Heart right ventricle (tissue), 16 donors: Measurements from ENCODE around the gene PIF1. TPM values are rescaled to one million over a fixed set of nuclear protein-coding genes. Genes with fewer than 3 reads are reported as not detected.

Experiments used
- ATAC-seq, 8 donors: fragments of 200-7000 bp; cut with Tn5 transposase; one replicate each; pipeline ENCODE4 v1.9.1; 2020; ENCODE audit warnings: mild to moderate bottlenecking in 8 of 8, moderate library complexity in 8 of 8, moderate number of reproducible peaks in 1 of 8
- DNase-seq, 2 donors: peaks; one replicate each; pipeline ENCODE4 v3.0.0-alpha.2; 2020
- H3K27ac ChIP-seq, 10 donors: fragments of 200-600 bp; sonication (generic) in 2 of 10; one replicate each; pipeline versions ENCODE4 v1.5.0 to v1.8.0; 2020 to 2022; ENCODE audit warnings: mild to moderate bottlenecking in 3 of 10
- H3K27me3 ChIP-seq, 7 donors: fragments of 200-600 bp; one replicate each; pipeline ENCODE4 v1.8.0; 2021 to 2022; ENCODE audit warnings: mild to moderate bottlenecking in 2 of 7
- H3K36me3 ChIP-seq, 9 donors: fragments of 200-600 bp; sonication (generic) in 1 of 9; one replicate each; pipeline versions ENCODE4 v1.5.0 to v1.8.0; 2020 to 2022; ENCODE audit warnings: mild to moderate bottlenecking in 2 of 9
- H3K4me1 ChIP-seq, 9 donors: fragments of 200-600 bp; sonication (generic) in 1 of 9; one replicate each; pipeline versions ENCODE4 v1.5.0 to v1.8.0; 2020 to 2022; ENCODE audit warnings: mild to moderate bottlenecking in 4 of 9
- H3K4me3 ChIP-seq, 10 donors: fragments of 200-600 bp; sonication (generic) in 2 of 10; one replicate each; pipeline versions ENCODE4 v1.5.0 to v1.8.0; 2020 to 2022; ENCODE audit warnings: mild to moderate bottlenecking in 7 of 10, moderate library complexity in 2 of 10
- H3K9me3 ChIP-seq, 11 donors: fragments of 200-600 bp in 10 of 11; sonication (generic) in 2 of 11; one replicate each; pipeline versions ENCODE4 v1.5.0 to v1.8.0; 2013 to 2022; ENCODE audit warnings: mild to moderate bottlenecking in 2 of 11, control low read depth in 1 of 11, moderate library complexity in 1 of 11
- CTCF ChIP-seq, 9 donors: fragments of 200-600 bp; sonication (generic) in 2 of 9; IDR thresholded peaks; one replicate each; pipeline versions ENCODE4 v1.5.0 to v1.8.0; 2021 to 2022; ENCODE audit warnings: antibody characterized with exemption in 9 of 9, mild to moderate bottlenecking in 5 of 9, moderate library complexity in 1 of 9
- WGBS, 2 donors: extraction: QIAGEN DNeasy Blood & Tissue Kit; methylation state at CpG; one replicate each; pipeline ENCODE4 v1.1.7; 2013; ENCODE audit warnings: inconsistent platforms in 1 of 2; 5-methylcytosine and 5-hydroxymethylcytosine counted together
- intact Hi-C, 10 donors: fragments of 100-400 bp; cut with DNase I; formaldehyde crosslinking; loops; one replicate each; pipeline versions ENCODE4 v1.11.1 to v1.14.2; 2022
- polyA plus RNA-seq, 2 donors: library from polyadenylated mRNA; stranded (reverse); fragments of 200-250 nt; gene quantifications; one replicate each; pipeline ENCODE4 v1.2.3, GENCODE V29; 2013
- total RNA-seq, 10 donors: library from RNA; stranded (reverse); fragmentation: NEBNext Ultra II Directional in 3 of 10; extraction: Animal tissue kit (Norgen Biotek cat#: 25700) in 3 of 10; gene quantifications; one replicate each; pipeline versions ENCODE4 v1.2.1 to v1.2.4, GENCODE V29; 2021 to 2023
- donor health status: Arrhythmogenic right ventricular cardiomyopathy.
- donor health status: ischemic (EF 13 %, LVEDD 7.1; RV severe dilation, severe dysfunction).
- donor health status: healthy with polysubstance abuse.
- donor health status: DM: no; HTN: yes; CAD: no.
- donor health status: DM: no; HTN: no; CAD: no.
- donor health status: ischemic (EF 25% LVEDD 6.9; RV normal size, moderate dysfunction).
- donor health status: ischemic (EF 25% LVEDD 5.7; RV mildly dilated, moderate dysfunction).
- donor health status: healthy.
- donor health status: DM: yes; HTN: yes; CAD: no.
- donor health status: Ischemic cardiomyopathy.
- donor health status: ischemic (EF 35%, LVEDD 5.7; RV mildly dilated, moderate dysfunction).
- donor health status: nonischemic (EF 11% LVEDD 7.7; RV severe dilation, severe dysfunction).
- donor health status: DM: yes; HTN: yes; CAD: no.
- donor health status: PGD.
- donor health status: ischemic (EF 29% LVEDD 5.4; RV normal size, mild dysfunction).
- donor health status: nonischemic (EF 23%, LVEDD 6.1; RV moderate dilation, normal function).

Gene PIF1
- total and polyA plus RNA-seq, 12 donors, result 0.22 to 2.9 (median 0.45) TPM

GRCh38 chr15:64847448-64847847 is 22.0 kb upstream of the PIF1 start:
- intact Hi-C loops, result loop anchor here in 2 of 10 donors (10.0 kb wide), 2 partner anchors 57 to 137 kb away; partner anchors contain the start of gene SPG21 (in 1 of the 2)

GRCh38 chr15:64847016-64847415 is 21.6 kb upstream of the PIF1 start:
- H3K27ac ChIP-seq, result peak overlapping the region in 2 of 10 donors; percentile 17 to 99
- TF ChIP-seq CTCF (IDR thresholded peaks at IDR 0.05), result no peak
- peaks cover 19 to 88% (median 53%) of the 10 kb centered on the region in 9 donors for H3K4me1 ChIP-seq
- ATAC-seq (no peak), DNase-seq (no peak)
- H3K27me3 ChIP-seq, result no peaks in the 10 kb centered on the region
- intact Hi-C loops, result loop anchor here in 2 of 10 donors (10.0 kb wide), 2 partner anchors 58 to 138 kb away; partner anchors contain the start of gene SPG21 (in 1 of the 2)
- H3K36me3 ChIP-seq, result peaks cover 0 to 60% (median 19%) of the 10 kb centered on the region in 9 donors
- H3K4me3 ChIP-seq, result no peak overlapping the region
- no peaks in the 10 kb centered on the region for H3K9me3 ChIP-seq
- WGBS, 2 donors, result 75 to 85% methylated on average over 3 of the region's 3 CpGs

More at GRCh38 chr15:64847448-64847847, 22.0 kb upstream of the PIF1 start:
- Histone ChIP-seq H3K27ac (peak overlapping the region in 2 of 10 donors; percentile 17 to 99), H3K4me3 (no peak overlapping the region), H3K36me3 (peaks cover 0 to 64% (median 19%) of the 10 kb centered on the region in 9 donors), H3K4me1 (peaks cover 19 to 92% (median 53%) of the 10 kb centered on the region in 9 donors), H3K27me3 (no peaks in the 10 kb centered on the region), H3K9me3 (no peaks in the 10 kb centered on the region)
- 89 to 92% methylated on average over 3 of the region's 3 CpGs for WGBS, 2 donors
- DNase-seq, result no peak
- TF ChIP-seq CTCF (IDR thresholded peaks at IDR 0.05), result no peak
- no peak for ATAC-seq

GRCh38 chr15:64845831-64846595 is 20.6 kb upstream of the PIF1 start:
- no peak for DNase-seq
- ATAC-seq, result no peak
- 74% methylated on average over 13 of the region's 13 CpGs for WGBS, 2 donors
- Histone ChIP-seq H3K9me3 (no peaks in the 10 kb centered on the region), H3K27me3 (no peaks in the 10 kb centered on the region), H3K36me3 (peaks cover 0 to 50% (median 19%) of the 10 kb centered on the region in 9 donors), H3K27ac (peak overlapping the region; percentile 52 to 99 (median 98)), H3K4me1 (peaks cover 20 to 79% (median 47%) of the 10 kb centered on the region in 9 donors), H3K4me3 (peak overlapping the region in 7 of 10 donors; percentile 80 to 100 (median 96))
- intact Hi-C loops, result loop anchor here in 2 of 10 donors (10.0 kb wide), 2 partner anchors 59 to 139 kb away; partner anchors contain the start of gene SPG21 (in 1 of the 2)
- no peak for TF ChIP-seq CTCF (IDR thresholded peaks at IDR 0.05)

- peak in 4 of 8 donors; percentile 6 to 26 (median 16) for ATAC-seq
- TF ChIP-seq CTCF (IDR thresholded peaks at IDR 0.05), result no peak
- DNase-seq, result peak; percentile 46 to 51
- peak overlapping the region in 9 of 10 donors; percentile 74 to 100 (median 96) for H3K4me3 ChIP-seq
- peaks cover 0 to 41% (median 18%) of the 10 kb centered on the region in 9 donors for H3K36me3 ChIP-seq
- no peaks in the 10 kb centered on the region for H3K9me3 ChIP-seq
- peaks cover 22 to 79% (median 53%) of the 10 kb centered on the region in 9 donors for H3K4me1 ChIP-seq
- H3K27ac ChIP-seq, result peak overlapping the region; percentile 52 to 99 (median 98)
- intact Hi-C loops, result loop anchor here in 2 of 10 donors (10.0 kb wide), 2 partner anchors 60 to 140 kb away; partner anchors contain the start of gene SPG21 (in 1 of the 2)
- WGBS, 2 donors, result 27 to 38% methylated on average over 2 of the region's 2 CpGs
- no peaks in the 10 kb centered on the region for H3K27me3 ChIP-seq
Measured at GRCh38 chr15:64845183-64845611, 19.8 kb upstream of the PIF1 start.
